Bronchial epithelial cell (primary cell): ENCODE data around the gene AP2B1. TPM values are rescaled to one million over a fixed set of nuclear protein-coding genes. Genes with fewer than 3 reads are reported as not detected.
"Not testable (repeated sequence)": the region's sequence is repeated elsewhere in the genome, so short reads cannot be mapped to it uniquely, and the experiment has no call there.

Experiments
- DNase-seq: peaks from one replicate; pipeline ENCODE4 v3.0.0-alpha.2; 2010; ENCODE audit warnings: low read depth
- FAIRE-seq: peaks from 2 replicates; lab custom pipeline; 2011; peaks lifted over from hg19 to GRCh38; lab: Jason Lieb, UNC
- H3K27me3 ChIP-seq: 2 replicates; pipeline ENCODE4 v1.5.1; 2011; ENCODE audit warnings: low read length; ENCODE audit not compliant: control insufficient read depth, insufficient read depth
- H3K36me3 ChIP-seq: 2 replicates; pipeline ENCODE4 v1.5.1; 2011; ENCODE audit warnings: low read length; ENCODE audit not compliant: control insufficient read depth, insufficient read depth
- H3K4me3 ChIP-seq: 2 replicates; pipeline ENCODE4 v1.5.1; 2011; ENCODE audit warnings: mild to moderate bottlenecking, low read depth, low read length, control low read depth
- total RNA-seq: library from RNA; depleted of rRNA; stranded (reverse); fragments of >200 nt; gene quantifications from 2 replicates; pipeline ENCODE4 v1.2.1, GENCODE V29; 2014
- TF ChIP-seq, protein P1 (sequence below): IDR thresholded peaks from 2 replicates; pipeline ENCODE4 v1.5.1; 2011; ENCODE audit warnings: mild to moderate bottlenecking, moderate library complexity, low read length, control low read depth, inconsistent platforms; ENCODE audit not compliant: insufficient read depth, severe bottlenecking

The AP2B1 gene
- total RNA-seq, 1 donor from 2014 or later: 50.8 TPM

DNA sequence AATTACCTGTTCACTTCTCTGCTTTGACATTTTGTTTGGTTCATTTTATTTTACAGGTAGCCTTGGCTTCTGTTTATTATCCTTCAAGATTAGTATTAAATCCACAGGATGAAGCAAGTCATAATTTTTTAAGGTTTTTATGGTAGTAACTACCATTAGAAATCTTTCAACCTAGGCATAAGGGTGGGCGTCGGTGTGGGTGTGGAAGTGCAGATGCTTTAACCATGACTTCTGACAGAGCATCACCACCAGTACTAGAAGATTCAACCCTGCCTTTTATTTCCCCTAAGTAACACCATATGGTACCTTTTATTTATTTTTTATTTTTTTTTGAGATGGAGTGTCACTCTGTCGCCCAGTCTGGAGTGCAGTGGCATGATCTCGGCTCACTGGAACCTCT lies 22.7 kb downstream of the AP2B1 start:
- Histone ChIP-seq H3K36me3 (peaks cover 14% of the 10 kb centered on the region), H3K27me3 (no peaks in the 10 kb centered on the region), H3K4me3 (no peak overlapping the region)
- TF ChIP-seq, protein P1, sequence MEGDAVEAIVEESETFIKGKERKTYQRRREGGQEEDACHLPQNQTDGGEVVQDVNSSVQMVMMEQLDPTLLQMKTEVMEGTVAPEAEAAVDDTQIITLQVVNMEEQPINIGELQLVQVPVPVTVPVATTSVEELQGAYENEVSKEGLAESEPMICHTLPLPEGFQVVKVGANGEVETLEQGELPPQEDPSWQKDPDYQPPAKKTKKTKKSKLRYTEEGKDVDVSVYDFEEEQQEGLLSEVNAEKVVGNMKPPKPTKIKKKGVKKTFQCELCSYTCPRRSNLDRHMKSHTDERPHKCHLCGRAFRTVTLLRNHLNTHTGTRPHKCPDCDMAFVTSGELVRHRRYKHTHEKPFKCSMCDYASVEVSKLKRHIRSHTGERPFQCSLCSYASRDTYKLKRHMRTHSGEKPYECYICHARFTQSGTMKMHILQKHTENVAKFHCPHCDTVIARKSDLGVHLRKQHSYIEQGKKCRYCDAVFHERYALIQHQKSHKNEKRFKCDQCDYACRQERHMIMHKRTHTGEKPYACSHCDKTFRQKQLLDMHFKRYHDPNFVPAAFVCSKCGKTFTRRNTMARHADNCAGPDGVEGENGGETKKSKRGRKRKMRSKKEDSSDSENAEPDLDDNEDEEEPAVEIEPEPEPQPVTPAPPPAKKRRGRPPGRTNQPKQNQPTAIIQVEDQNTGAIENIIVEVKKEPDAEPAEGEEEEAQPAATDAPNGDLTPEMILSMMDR: no peak
- FAIRE-seq (no peak), DNase-seq (no peak)

DNA sequence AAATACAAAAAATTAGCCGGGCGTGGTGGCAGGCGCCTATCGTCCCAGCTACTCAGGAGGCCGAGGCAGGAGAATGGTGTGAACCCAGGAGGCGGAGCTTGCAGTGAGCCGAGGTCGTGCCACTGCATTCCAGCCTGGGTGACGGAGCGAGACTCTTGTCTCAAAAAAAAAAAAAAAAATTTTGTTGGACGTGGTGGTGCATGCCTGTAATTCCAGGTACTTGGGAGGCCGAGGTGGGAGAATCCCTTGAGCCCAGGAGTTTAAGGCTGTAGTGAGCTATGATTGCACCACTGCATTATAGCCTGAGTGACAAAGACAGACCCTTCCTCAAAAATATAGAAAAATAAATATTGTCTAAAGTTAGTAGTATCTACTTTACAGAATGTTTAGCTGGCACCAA lies 23.6 kb downstream of the AP2B1 start:
- not testable (repeated sequence) for DNase-seq, H3K27me3 ChIP-seq, FAIRE-seq, H3K4me3 ChIP-seq
- peaks cover 12% of the 10 kb centered on the region for H3K36me3 ChIP-seq

DNA sequence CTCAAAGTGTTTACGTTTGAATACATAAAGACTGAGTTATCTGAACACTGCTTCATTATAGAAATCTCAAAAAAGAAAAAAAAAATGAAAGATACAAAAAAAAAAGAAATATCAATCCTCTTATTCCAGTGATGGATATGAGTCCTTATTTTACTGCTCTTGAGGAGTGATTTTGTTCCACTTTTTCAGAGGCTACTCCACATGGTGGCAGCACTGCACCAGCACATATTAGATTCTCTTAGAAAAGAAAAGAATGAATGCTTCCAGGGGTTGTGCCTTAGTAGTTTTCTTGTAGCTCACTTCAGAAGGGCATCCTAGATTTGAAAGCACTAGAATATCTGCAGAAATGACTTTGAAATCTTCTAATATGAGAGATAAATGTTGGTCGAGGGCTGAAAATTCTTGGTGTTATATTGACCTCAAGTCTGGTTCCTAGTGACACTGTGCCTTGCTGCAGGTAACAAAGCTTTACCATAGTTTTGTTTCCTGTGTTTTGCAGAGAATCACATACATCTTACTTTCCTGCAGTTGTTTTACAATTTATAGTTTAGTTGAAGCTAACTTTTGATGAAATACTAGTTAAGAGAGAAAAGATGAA lies 25.9 kb downstream of the AP2B1 start:
- TF ChIP-seq, protein P1: peak; percentile 50
- no peak for FAIRE-seq
- peaks cover 12% of the 10 kb centered on the region for H3K36me3 ChIP-seq
- DNase-seq: peak; percentile 39
- H3K4me3 ChIP-seq: no peak overlapping the region
- H3K27me3 ChIP-seq: no peaks in the 10 kb centered on the region

- no peaks in the 10 kb centered on the region for H3K27me3 ChIP-seq
- no peak for DNase-seq
- TF ChIP-seq, protein P1: no peak
- H3K4me3 ChIP-seq: no peak overlapping the region
- H3K36me3 ChIP-seq: peaks cover 7% of the 10 kb centered on the region
- no peak for FAIRE-seq
These were observed 27.7 kb downstream of the AP2B1 start for GRCh38 chr17:35614810-35615209.

GRCh38 chr17:35616536-35616935 lies 29.4 kb downstream of the AP2B1 start:
- no peak for FAIRE-seq
- TF ChIP-seq, protein P1: no peak
- Histone ChIP-seq H3K4me3 (no peak overlapping the region), H3K27me3 (no peaks in the 10 kb centered on the region), H3K36me3 (peaks cover 5% of the 10 kb centered on the region)
- DNase-seq: no peak

DNA sequence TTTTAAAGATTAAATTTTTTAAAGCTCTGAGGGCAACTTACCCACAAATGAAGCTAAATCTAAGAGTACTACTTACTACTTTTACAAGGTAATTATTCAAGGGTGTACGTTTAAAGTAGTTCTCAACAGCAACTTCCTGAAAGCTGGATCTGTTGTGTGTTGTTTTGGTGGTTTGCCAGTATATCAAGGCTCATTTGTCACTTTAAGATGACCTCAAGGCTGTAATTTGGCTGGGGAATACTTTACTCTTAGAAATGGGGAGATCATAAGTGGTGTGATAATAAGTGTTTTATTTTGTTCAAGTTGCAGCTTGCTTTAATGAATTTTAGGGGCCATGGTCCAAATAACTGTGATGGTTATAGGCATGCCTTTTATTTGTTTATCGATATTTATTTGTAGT lies 30.4 kb downstream of the AP2B1 start:
- Histone ChIP-seq H3K36me3 (peaks cover 3% of the 10 kb centered on the region), H3K4me3 (no peak overlapping the region), H3K27me3 (no peaks in the 10 kb centered on the region)
- DNase-seq (no peak), FAIRE-seq (no peak)
- TF ChIP-seq, protein P1: no peak
